MM.1S (cell line): ENCODE measurements around the gene FRMD4B.

Source experiments
- EZH2 ChIP-seq: fragments of 300-600 bp; sonication (generic); optimal IDR thresholded peaks from 2 replicates; pipeline ENCODE3; 2017; ENCODE audit warnings: low read depth, mild to moderate bottlenecking, antibody characterized with exemption, low read length, mixed read lengths
- EZH2phosphoT487 ChIP-seq: fragments of 300-600 bp; sonication (generic); IDR thresholded peaks from 2 replicates; pipeline ENCODE4 v1.6.1; 2018; ENCODE audit warnings: antibody characterized with exemption, low read length
- TF ChIP-seq, protein P1 (sequence below): fragments of 300-600 bp; sonication (generic); IDR thresholded peaks from 2 replicates; pipeline ENCODE4 v1.5.1; 2016; ENCODE audit warnings: antibody characterized with exemption, low read length, mixed read lengths

DNA sequence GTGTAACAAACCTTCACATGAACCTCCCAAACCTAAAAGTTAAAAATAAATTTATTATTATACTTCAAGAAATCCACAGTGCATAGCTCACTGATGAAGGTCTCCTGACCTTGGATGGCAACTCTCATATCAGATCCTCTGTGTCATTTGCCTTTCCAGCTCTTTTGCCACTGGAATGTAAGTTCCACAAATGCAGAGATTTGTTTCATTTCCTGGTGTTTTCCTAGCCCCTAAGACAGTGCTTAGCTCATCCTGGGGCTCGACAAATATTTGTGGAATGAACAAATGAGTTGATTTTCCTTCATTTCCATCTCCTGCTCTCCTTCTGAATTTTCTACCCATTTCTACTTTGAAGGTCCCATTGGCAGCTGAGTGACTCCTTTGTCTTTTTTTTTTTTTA lies 56.0 kb downstream of the FRMD4B start:
- TF ChIP-seq, protein P1, sequence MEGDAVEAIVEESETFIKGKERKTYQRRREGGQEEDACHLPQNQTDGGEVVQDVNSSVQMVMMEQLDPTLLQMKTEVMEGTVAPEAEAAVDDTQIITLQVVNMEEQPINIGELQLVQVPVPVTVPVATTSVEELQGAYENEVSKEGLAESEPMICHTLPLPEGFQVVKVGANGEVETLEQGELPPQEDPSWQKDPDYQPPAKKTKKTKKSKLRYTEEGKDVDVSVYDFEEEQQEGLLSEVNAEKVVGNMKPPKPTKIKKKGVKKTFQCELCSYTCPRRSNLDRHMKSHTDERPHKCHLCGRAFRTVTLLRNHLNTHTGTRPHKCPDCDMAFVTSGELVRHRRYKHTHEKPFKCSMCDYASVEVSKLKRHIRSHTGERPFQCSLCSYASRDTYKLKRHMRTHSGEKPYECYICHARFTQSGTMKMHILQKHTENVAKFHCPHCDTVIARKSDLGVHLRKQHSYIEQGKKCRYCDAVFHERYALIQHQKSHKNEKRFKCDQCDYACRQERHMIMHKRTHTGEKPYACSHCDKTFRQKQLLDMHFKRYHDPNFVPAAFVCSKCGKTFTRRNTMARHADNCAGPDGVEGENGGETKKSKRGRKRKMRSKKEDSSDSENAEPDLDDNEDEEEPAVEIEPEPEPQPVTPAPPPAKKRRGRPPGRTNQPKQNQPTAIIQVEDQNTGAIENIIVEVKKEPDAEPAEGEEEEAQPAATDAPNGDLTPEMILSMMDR = no peak
- TF ChIP-seq EZH2 = no peak
- no peak for TF ChIP-seq EZH2phosphoT487
